Lower lobe of right lung (tissue), 2 donors: ENCODE measurements around the gene PHTF1. TPM values are rescaled to one million over a fixed set of nuclear protein-coding genes. Genes with fewer than 3 reads are reported as not detected.

Source experiments
- ATAC-seq, 2 donors: fragments of 200-7000 bp; cut with Tn5 transposase; one replicate each; pipeline ENCODE4 v1.9.1; 2020 to 2022; ENCODE audit warnings: mild to moderate bottlenecking in 2 of 2, moderate library complexity in 2 of 2
- DNase-seq: peaks from one replicate; pipeline ENCODE4 v3.0.0-alpha.2; 2020
- H3K27ac ChIP-seq: fragments of 200-600 bp; one replicate; pipeline ENCODE4 v1.8.0; 2022
- H3K27me3 ChIP-seq: fragments of 200-600 bp; one replicate; pipeline ENCODE4 v1.8.0; 2022; ENCODE audit warnings: low read depth
- H3K36me3 ChIP-seq: fragments of 200-600 bp; one replicate; pipeline ENCODE4 v1.8.0; 2022; ENCODE audit warnings: mild to moderate bottlenecking
- H3K4me1 ChIP-seq: fragments of 200-600 bp; one replicate; pipeline ENCODE4 v1.8.0; 2022
- H3K4me3 ChIP-seq: fragments of 200-600 bp; one replicate; pipeline ENCODE4 v1.8.0; 2022; ENCODE audit warnings: mild to moderate bottlenecking
- H3K9me3 ChIP-seq: fragments of 200-600 bp; one replicate; pipeline ENCODE4 v1.8.0; 2022
- intact Hi-C: fragments of 100-400 bp; cut with DNase I; formaldehyde crosslinking; loops from one replicate; pipeline ENCODE4 v1.11.0; 2022
- long read RNA-seq: library from polyadenylated mRNA; unstranded; transcript quantifications from one replicate; pipeline ENCODE4 v2.0.0, GENCODE V29; 2021
- total RNA-seq: library from RNA; stranded (reverse); fragmentation: NEBNext Ultra II Directional; extraction: Animal tissue kit (Norgen Biotek cat#: 25700); gene quantifications from one replicate; pipeline ENCODE4 v1.2.1, GENCODE V29; 2021
- TF ChIP-seq, protein P1 (sequence below): fragments of 200-600 bp; IDR thresholded peaks from one replicate; pipeline ENCODE4 v1.8.0; 2022; ENCODE audit warnings: antibody characterized with exemption, mild to moderate bottlenecking
- donor health status: DM: no; HTN: yes; CAD: no; lungs with severe emphysema.

Gene PHTF1
- 18.3 TPM for total RNA-seq
- long read RNA-seq, transcript PHTF1-212 (3 exons, 956 nt): major isoform, 8 of 56 reads
- long read RNA-seq, transcript PHTF1-204 (19 exons, 3,273 nt): minor isoform, 7 of 56 reads
- long read RNA-seq, partial matches to known transcripts: 15 of 56 reads
- long read RNA-seq, other reads (novel, unspliced or antisense): 22 of 56 reads

DNA sequence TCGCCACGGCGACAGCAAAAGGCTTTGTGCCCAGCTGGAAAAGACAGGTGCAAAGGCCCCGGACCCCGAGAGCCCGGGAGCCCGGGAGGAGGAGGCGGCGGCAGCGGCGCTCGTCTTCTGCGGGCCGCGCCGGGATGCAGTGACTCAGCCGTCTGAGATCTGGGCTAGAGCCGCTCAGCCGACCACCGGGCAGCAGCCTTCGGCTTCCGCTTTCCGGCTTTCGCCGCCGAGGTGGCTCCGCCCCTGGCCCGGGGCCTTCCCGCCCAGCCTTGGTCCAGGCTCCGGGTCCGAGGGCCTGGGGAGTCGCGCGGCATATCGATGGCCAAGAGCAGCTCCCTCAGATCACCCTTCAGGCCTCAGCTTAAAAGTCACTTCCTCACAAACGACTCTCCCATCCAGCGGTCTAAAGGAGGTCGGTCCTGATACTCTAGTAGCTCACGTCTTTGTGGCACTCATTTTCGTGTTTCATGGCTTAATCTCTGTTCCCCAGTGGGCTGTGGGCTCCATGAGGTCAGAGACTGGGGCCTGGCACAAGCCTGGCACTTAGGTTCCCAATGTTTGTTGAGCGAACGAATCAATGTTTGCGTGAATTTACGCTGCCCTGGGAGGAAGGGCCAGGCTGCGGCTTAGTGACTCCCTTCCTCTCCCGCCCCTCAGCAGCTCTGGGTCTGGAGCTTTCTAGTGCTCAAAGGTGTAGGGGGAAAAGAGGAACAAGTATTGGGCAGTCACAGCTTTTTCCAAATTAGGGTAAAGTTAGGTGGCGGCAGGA lies at the start of gene PHTF1:
Gene PHTF1, minus strand, starts transcription at position 154 of the 769 bp plus-strand sequence. CDS start 783 bp downstream, outside the sequence.
- ATAC-seq (peak; percentile 95 to 96), DNase-seq (peak; percentile 88)
- peaks cover under 1% of the 10 kb centered on the region for H3K36me3 ChIP-seq
- peak within 1 kb of the TSS; percentile 93 for H3K4me3 ChIP-seq
- intact Hi-C loops: no loop called here
- H3K9me3 ChIP-seq: no peaks in the 10 kb centered on the region
- peaks cover 11% of the 10 kb centered on the region for H3K4me1 ChIP-seq
- peak within 1 kb of the TSS; percentile 96 for H3K27ac ChIP-seq
- TF ChIP-seq, protein P1, sequence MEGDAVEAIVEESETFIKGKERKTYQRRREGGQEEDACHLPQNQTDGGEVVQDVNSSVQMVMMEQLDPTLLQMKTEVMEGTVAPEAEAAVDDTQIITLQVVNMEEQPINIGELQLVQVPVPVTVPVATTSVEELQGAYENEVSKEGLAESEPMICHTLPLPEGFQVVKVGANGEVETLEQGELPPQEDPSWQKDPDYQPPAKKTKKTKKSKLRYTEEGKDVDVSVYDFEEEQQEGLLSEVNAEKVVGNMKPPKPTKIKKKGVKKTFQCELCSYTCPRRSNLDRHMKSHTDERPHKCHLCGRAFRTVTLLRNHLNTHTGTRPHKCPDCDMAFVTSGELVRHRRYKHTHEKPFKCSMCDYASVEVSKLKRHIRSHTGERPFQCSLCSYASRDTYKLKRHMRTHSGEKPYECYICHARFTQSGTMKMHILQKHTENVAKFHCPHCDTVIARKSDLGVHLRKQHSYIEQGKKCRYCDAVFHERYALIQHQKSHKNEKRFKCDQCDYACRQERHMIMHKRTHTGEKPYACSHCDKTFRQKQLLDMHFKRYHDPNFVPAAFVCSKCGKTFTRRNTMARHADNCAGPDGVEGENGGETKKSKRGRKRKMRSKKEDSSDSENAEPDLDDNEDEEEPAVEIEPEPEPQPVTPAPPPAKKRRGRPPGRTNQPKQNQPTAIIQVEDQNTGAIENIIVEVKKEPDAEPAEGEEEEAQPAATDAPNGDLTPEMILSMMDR: no peak
- no peaks in the 10 kb centered on the region for H3K27me3 ChIP-seq

DNA sequence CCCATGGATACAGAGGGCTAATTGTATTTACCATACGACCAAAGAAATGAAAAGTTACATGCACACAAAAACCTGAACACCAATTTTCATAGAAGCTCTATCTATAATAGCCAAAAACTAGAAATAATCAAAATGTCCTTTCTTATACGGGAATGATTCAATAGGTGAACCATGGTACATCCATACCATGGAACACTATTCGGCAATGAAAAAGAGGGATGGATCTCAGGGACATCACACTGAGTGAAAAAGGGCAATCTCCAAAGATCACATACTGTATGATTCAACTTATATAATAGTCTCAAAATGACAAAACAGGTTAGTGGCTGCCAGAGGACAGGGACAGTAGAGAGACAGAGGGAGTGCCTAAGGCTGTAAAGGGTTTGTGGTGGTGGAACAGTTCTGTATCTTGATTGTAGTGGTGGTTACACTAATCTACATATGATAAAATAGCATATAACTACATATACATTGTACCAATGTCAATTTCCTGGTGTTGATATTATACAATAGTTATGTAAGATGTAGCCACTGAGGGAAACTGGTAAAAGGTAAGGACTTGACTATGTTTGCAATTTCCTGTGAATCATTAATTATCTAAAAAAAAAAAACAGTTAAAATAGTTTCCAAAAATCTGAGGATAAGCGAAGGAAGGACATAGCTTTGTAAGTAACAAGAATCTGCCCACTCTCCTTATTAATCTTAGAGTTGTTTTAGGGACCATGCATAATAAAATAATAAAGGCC lies 49.3 kb upstream of the PHTF1 start:
- no peak for DNase-seq
- intact Hi-C loops: no loop called here
- TF ChIP-seq, protein P1: no peak
- Histone ChIP-seq H3K36me3 (no peaks in the 10 kb centered on the region), H3K4me1 (peaks cover 46% of the 10 kb centered on the region), H3K27me3 (no peaks in the 10 kb centered on the region), H3K9me3 (no peaks in the 10 kb centered on the region), H3K4me3 (no peak overlapping the region), H3K27ac (peak overlapping the region; percentile 7)
- ATAC-seq: no peak

DNA sequence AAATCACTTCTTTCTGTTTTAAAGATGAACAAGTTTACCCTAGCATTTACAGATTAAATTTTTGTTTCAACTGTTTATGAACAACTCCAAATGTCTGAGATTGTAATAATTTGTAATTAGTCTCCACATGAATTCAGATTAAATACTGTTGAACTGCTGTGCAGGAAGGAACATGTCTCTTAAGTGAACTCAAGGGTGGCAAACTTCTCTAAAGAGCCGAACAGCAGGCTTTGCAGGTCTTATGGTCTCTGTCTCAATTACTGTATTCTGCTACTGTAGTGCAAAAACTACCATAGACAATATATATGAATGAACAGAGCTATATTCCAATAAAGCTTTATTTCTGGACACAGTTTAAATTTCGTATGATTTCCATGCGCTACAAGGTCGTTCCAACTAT lies 46.4 kb upstream of the PHTF1 start:
- H3K27ac ChIP-seq: no peak overlapping the region
- no peak overlapping the region for H3K4me3 ChIP-seq
- DNase-seq: no peak
- H3K27me3 ChIP-seq: no peaks in the 10 kb centered on the region
- TF ChIP-seq, protein P1: no peak
- peaks cover 58% of the 10 kb centered on the region for H3K4me1 ChIP-seq
- no peaks in the 10 kb centered on the region for H3K9me3 ChIP-seq
- H3K36me3 ChIP-seq: no peaks in the 10 kb centered on the region
- no peak for ATAC-seq
- intact Hi-C loops: no loop called here

DNA sequence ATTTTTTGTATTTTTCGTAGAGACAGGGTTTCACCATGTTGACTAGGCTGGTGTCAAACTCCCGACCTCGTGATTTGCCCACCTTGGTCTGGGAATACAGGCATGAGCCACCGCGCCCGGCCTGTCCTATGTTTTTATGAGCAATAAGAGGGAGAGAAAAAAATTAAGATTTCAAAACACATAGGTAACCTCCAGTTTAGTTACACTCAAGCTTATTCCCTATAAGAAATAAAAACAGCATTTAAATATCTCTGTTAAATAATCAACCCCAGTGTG lies 45.9 kb upstream of the PHTF1 start:
- no peaks in the 10 kb centered on the region for H3K9me3 ChIP-seq
- ATAC-seq (no peak), DNase-seq (no peak)
- intact Hi-C loops: no loop called here
- no peaks in the 10 kb centered on the region for H3K36me3 ChIP-seq
- TF ChIP-seq, protein P1: no peak
- peaks cover 58% of the 10 kb centered on the region for H3K4me1 ChIP-seq
- no peaks in the 10 kb centered on the region for H3K27me3 ChIP-seq
- H3K27ac ChIP-seq: no peak overlapping the region
- H3K4me3 ChIP-seq: no peak overlapping the region

DNA sequence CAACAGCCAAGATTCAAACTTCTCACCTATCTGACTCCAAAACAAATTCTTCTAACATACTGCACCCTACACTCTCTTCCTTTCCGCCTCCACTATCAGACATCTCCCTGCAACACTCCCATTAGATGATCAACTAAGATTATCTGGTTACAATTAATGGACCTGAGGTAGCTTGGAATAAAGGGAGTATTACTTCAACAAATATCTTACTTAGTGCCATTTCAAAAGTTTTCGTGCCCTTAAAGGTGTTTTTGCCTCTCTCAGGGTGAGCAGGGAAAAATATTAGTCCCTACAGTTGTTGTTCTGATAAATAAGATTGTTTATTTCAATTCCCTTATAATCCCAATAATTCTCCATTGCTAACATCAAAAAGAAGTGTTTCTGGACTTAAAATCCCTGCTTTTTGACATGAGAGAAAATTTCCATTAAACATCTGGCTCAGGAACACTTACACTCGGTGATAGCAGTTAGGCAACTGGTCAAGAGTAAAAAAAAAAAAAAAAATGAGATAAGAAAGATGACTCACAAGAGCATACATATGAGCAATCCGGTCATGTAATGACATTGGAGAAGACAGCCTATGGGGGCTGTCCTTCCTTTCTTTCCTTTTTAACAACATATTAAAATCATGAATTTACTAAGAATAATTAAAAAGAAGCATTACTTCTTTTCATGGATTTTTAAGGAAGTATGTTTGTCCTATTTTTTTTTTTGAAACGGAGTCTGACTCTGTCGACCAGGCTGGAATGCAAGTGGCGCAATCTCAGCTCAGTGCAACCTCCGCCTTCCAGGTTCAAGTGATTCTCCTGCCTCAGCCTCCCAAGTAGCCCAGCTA lies 45.4 kb upstream of the PHTF1 start:
- Histone ChIP-seq H3K36me3 (no peaks in the 10 kb centered on the region), H3K9me3 (no peaks in the 10 kb centered on the region), H3K4me1 (peaks cover 58% of the 10 kb centered on the region), H3K27me3 (no peaks in the 10 kb centered on the region), H3K27ac (no peak overlapping the region), H3K4me3 (no peak overlapping the region)
- intact Hi-C loops: no loop called here
- ATAC-seq (peak; percentile 75 to 88), DNase-seq (no peak)
- TF ChIP-seq, protein P1: no peak
